Suprapubic skin (tissue), 3 donors: ENCODE measurements around the gene LANCL2.

ENCODE experiments used
- POLR2A ChIP-seq, 2 donors: fragments of 450-650 bp; IDR thresholded peaks; one replicate each; pipeline ENCODE4 v1.6.1; 2017; ENCODE audit warnings: antibody characterized with exemption in 2 of 2, mild to moderate bottlenecking in 2 of 2, moderate library complexity in 2 of 2
- TF ChIP-seq, protein P1 (sequence below), 2 donors: fragments of 200-600 bp in 1 of 2; fragments of 450-650 bp in 1 of 2; sonication (generic) in 1 of 2; IDR thresholded peaks; one replicate each; pipeline ENCODE4 v1.5.1; 2016 to 2019; ENCODE audit warnings: antibody characterized with exemption in 2 of 2, mild to moderate bottlenecking in 1 of 2, moderate library complexity in 1 of 2

- TF ChIP-seq, protein P1, sequence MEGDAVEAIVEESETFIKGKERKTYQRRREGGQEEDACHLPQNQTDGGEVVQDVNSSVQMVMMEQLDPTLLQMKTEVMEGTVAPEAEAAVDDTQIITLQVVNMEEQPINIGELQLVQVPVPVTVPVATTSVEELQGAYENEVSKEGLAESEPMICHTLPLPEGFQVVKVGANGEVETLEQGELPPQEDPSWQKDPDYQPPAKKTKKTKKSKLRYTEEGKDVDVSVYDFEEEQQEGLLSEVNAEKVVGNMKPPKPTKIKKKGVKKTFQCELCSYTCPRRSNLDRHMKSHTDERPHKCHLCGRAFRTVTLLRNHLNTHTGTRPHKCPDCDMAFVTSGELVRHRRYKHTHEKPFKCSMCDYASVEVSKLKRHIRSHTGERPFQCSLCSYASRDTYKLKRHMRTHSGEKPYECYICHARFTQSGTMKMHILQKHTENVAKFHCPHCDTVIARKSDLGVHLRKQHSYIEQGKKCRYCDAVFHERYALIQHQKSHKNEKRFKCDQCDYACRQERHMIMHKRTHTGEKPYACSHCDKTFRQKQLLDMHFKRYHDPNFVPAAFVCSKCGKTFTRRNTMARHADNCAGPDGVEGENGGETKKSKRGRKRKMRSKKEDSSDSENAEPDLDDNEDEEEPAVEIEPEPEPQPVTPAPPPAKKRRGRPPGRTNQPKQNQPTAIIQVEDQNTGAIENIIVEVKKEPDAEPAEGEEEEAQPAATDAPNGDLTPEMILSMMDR (IDR thresholded peaks at IDR 0.05): no peak
- no peak for TF ChIP-seq POLR2A (IDR thresholded peaks at IDR 0.05)
Observed at GRCh38 chr7:55429835-55430499, 64.8 kb downstream of the LANCL2 start.
